ENCODE measurements around the gene PTPRN2. TPM values are rescaled to one million over a fixed set of nuclear protein-coding genes. Genes with fewer than 3 reads are reported as not detected.

PTPRN2 gene
- polyA plus RNA-seq, 1 of the 3 experiments (the other 2 are of a cell fraction) = 4.0 TPM

- Histone ChIP-seq H3K36me3 (replicated peaks in 1 of 2; ENCODE audit: control insufficient read depth in 1 of 2, insufficient read depth in 2 of 2, low read length in 1 of 2) (no peaks in the 10 kb centered on the region), H4K20me1 (ENCODE audit: insufficient read depth) (no peaks in the 10 kb centered on the region), H3K79me2 (ENCODE audit: insufficient read depth) (no peaks in the 10 kb centered on the region), H3K4me2 (no peak overlapping the region), H3F3A (replicated peaks; ENCODE audit: insufficient read depth) (no peaks in the 10 kb centered on the region), H3K9me2 (no peaks in the 10 kb centered on the region), H3K4me3 (ENCODE audit: low read depth in 2 of 2, low read length in 1 of 2) (no peak overlapping the region), H3K9ac (no peak overlapping the region), H2AFZ (ENCODE audit: low read depth) (no peak overlapping the region), H3K4me1 (ENCODE audit: control insufficient read depth in 1 of 2, insufficient read depth in 2 of 2, low read depth in 1 of 2, low read length in 1 of 2) (peaks cover 0 to 24% of the 10 kb centered on the region in 2 experiments; a peak in 2 of 4 replicates), H3K9me3 (peaks cover 10% of the 10 kb centered on the region; the same call in 1 of the 2 replicates), H3K27me3 (ENCODE audit: insufficient read depth) (no peaks in the 10 kb centered on the region), H3K27ac (ENCODE audit: low read depth in 2 of 2, low read length in 1 of 2) (peak overlapping the region in 1 of 2 experiments; percentile 78; a peak in 2 of 4 replicates)
- CTCF ChIA-PET = interaction anchor here (1.0 to 6.2 kb wide), 4 partner anchors 11 to 52 kb away, joined by 3 to 42 read pairs (median 7); no protein-coding TSS in a partner anchor
- DNase-seq = no peak
- no peak for TF ChIP-seq PBX3 (IDR thresholded peaks at IDR 0.05)
- TF ChIP-seq FOXM1 (IDR thresholded peaks at IDR 0.05; ENCODE audit: low read depth) = no peak
- TF ChIP-seq POLR2AphosphoS5 (IDR thresholded peaks at IDR 0.05; ENCODE audit: low read depth, low read length) = no peak
- peak; percentile 75 for TF ChIP-seq GATA2 (CRISPR knock-in tag; IDR thresholded peaks at IDR 0.05)
- no peak for TF ChIP-seq CTCF (IDR thresholded peaks at IDR 0.05)
- TF ChIP-seq RAD21 (IDR thresholded peaks at IDR 0.05; ENCODE audit: low read length) = peak; percentile 19; the same call in 1 of the 2 replicates
- no peak for TF ChIP-seq NRF1 (IDR thresholded peaks at IDR 0.05; ENCODE audit: low read depth, low read length)
- TF ChIP-seq SMC3 (IDR thresholded peaks at IDR 0.05; ENCODE audit: low read depth, low read length) = no peak
- TF ChIP-seq TEAD4 (IDR thresholded peaks at IDR 0.05; ENCODE audit: borderline replicate concordance, insufficient read depth) = no peak
- TF ChIP-seq TAF1 (IDR thresholded peaks at IDR 0.05; ENCODE audit: borderline replicate concordance, low read depth, low read length) = no peak
- no peak for TF ChIP-seq RFX5 (IDR thresholded peaks at IDR 0.05; ENCODE audit: low read length)
- TF ChIP-seq REST (IDR thresholded peaks at IDR 0.05; ENCODE audit: low read depth, low read length) = no peak
- POLR2A ChIA-PET = no interaction called here
- WGBS (ENCODE audit: low lambda C conversion rate) = 29% methylated on average over 7 of the region's 7 CpGs
Measured at GRCh38 chr7:158421361-158421760, 166.3 kb downstream of the PTPRN2 start.
